Astrocyte (in vitro differentiated cells and primary cell): ENCODE results near the gene DCC. TPM values are rescaled to one million over a fixed set of nuclear protein-coding genes. Genes with fewer than 3 reads are reported as not detected.

Experiments used
- DNase-seq: peaks from one replicate; pipeline ENCODE4 v3.0.0-alpha.2; 2010; ENCODE audit warnings: low read depth
- FAIRE-seq: peaks from 2 replicates; lab custom pipeline; 2011; peaks lifted over from hg19 to GRCh38; lab: Jason Lieb, UNC
- H2AFZ ChIP-seq: 2 replicates; pipeline ENCODE4 v1.6.0; 2012; ENCODE audit warnings: low read depth, low read length, inconsistent platforms
- H3K27ac ChIP-seq: 2 replicates; pipeline ENCODE4 v1.5.1; 2011; ENCODE audit warnings: low read depth, low read length, inconsistent platforms
- H3K27me3 ChIP-seq: 2 replicates; pipeline ENCODE4 v1.6.0; 2011; ENCODE audit warnings: low read length, inconsistent platforms; ENCODE audit not compliant: insufficient read depth
- H3K36me3 ChIP-seq: 2 replicates; pipeline ENCODE4 v1.5.1; 2011; ENCODE audit warnings: low read length, inconsistent platforms; ENCODE audit not compliant: insufficient read depth
- H3K4me1 ChIP-seq: 2 replicates; pipeline ENCODE4 v1.5.1; 2011; ENCODE audit warnings: low read length, inconsistent platforms; ENCODE audit not compliant: insufficient read depth
- H3K4me2 ChIP-seq: 2 replicates; pipeline ENCODE4 v1.6.0; 2012; ENCODE audit warnings: low read length, inconsistent platforms
- H3K4me3 ChIP-seq: 2 replicates; pipeline ENCODE4 v1.5.1; 2011; ENCODE audit warnings: low read depth, mild to moderate bottlenecking, low read length, inconsistent platforms; ENCODE audit not compliant: insufficient read depth
- H3K79me2 ChIP-seq: 2 replicates; pipeline ENCODE4 v1.6.0; 2012; ENCODE audit warnings: mild to moderate bottlenecking, low read length, inconsistent platforms; ENCODE audit not compliant: insufficient read depth
- H3K9ac ChIP-seq: 2 replicates; pipeline ENCODE4 v1.6.0; 2012; ENCODE audit warnings: mild to moderate bottlenecking, low read length, inconsistent platforms
- H3K9me3 ChIP-seq: 2 replicates; pipeline ENCODE4 v1.5.1; 2012; ENCODE audit warnings: low read depth, mild to moderate bottlenecking, low read length, inconsistent platforms; ENCODE audit not compliant: insufficient read depth
- H4K20me1 ChIP-seq: 2 replicates; pipeline ENCODE4 v1.6.0; 2012; ENCODE audit warnings: low read length, inconsistent platforms; ENCODE audit not compliant: insufficient read depth
- H3K27ac Mint-ChIP-seq: one replicate; pipeline ENCODE4 v1.8.0; 2021; ENCODE audit warnings: mild to moderate bottlenecking, mixed read lengths; ENCODE audit not compliant: unreplicated experiment
- H3K27me3 Mint-ChIP-seq: one replicate; pipeline ENCODE4 v1.8.0; 2021; ENCODE audit warnings: low read depth, mixed read lengths; ENCODE audit not compliant: unreplicated experiment
- H3K36me3 Mint-ChIP-seq: one replicate; pipeline ENCODE4 v1.8.0; 2021; ENCODE audit warnings: low read depth, mixed read lengths; ENCODE audit not compliant: unreplicated experiment
- H3K4me1 Mint-ChIP-seq: one replicate; pipeline ENCODE4 v1.8.0; 2021; ENCODE audit warnings: low read depth, mixed read lengths; ENCODE audit not compliant: unreplicated experiment
- H3K4me3 Mint-ChIP-seq: one replicate; pipeline ENCODE4 v1.8.0; 2021; ENCODE audit warnings: mild to moderate bottlenecking, moderate library complexity, mixed read lengths; ENCODE audit not compliant: unreplicated experiment
- H3K9me3 Mint-ChIP-seq: one replicate; pipeline ENCODE4 v1.8.0; 2021; ENCODE audit warnings: mild to moderate bottlenecking, mixed read lengths; ENCODE audit not compliant: unreplicated experiment
- CTCF ChIP-seq: IDR thresholded peaks from 2 replicates; pipeline ENCODE4 v1.5.1; 2011; ENCODE audit warnings: low read depth, mild to moderate bottlenecking, inconsistent platforms, low read length, moderate library complexity; ENCODE audit not compliant: insufficient read depth
- EZH2 ChIP-seq: IDR thresholded peaks from 2 replicates; pipeline ENCODE4 v1.6.1; 2012; ENCODE audit warnings: mild to moderate bottlenecking, low read length, inconsistent platforms; ENCODE audit not compliant: insufficient read depth
- total RNA-seq: library from RNA; stranded (reverse); gene quantifications from 2 replicates; pipeline ENCODE4 v1.2.1, GENCODE V29; 2021

DCC gene
- total RNA-seq, 1 donor from 2014 or later: 2.6 TPM

- H4K20me1 ChIP-seq: no peaks in the 10 kb centered on the region
- no peaks in the 10 kb centered on the region for H3K4me1 Mint-ChIP-seq
- no peak overlapping the region for H2AFZ ChIP-seq
- H3K4me3 Mint-ChIP-seq: no peak overlapping the region
- TF ChIP-seq CTCF (no peak), EZH2 (no peak)
- H3K36me3 Mint-ChIP-seq: no peaks in the 10 kb centered on the region
- no peaks in the 10 kb centered on the region for H3K4me1 ChIP-seq
- H3K27ac Mint-ChIP-seq: no peak overlapping the region
- H3K9me3 ChIP-seq: no peaks in the 10 kb centered on the region
- H3K9ac ChIP-seq: no peak overlapping the region
- H3K79me2 ChIP-seq: no peaks in the 10 kb centered on the region
- H3K4me2 ChIP-seq: no peak overlapping the region
- H3K9me3 Mint-ChIP-seq: no peaks in the 10 kb centered on the region
- H3K27me3 Mint-ChIP-seq: peaks cover 3% of the 10 kb centered on the region
- no peaks in the 10 kb centered on the region for H3K27me3 ChIP-seq
- FAIRE-seq: no peak
- no peak overlapping the region for H3K27ac ChIP-seq
- DNase-seq: no peak
- H3K4me3 ChIP-seq: no peak overlapping the region
- H3K36me3 ChIP-seq: no peaks in the 10 kb centered on the region
Observed at GRCh38 chr18:52519021-52519420, 179.0 kb downstream of the DCC start.

GRCh38 chr18:52523566-52523965 lies 183.6 kb downstream of the DCC start:
- Mint-ChIP-seq H3K4me1 (no peaks in the 10 kb centered on the region), H3K9me3 (peaks cover 2% of the 10 kb centered on the region), H3K27me3 (peaks cover 3% of the 10 kb centered on the region), H3K4me3 (no peak overlapping the region), H3K36me3 (no peaks in the 10 kb centered on the region), H3K27ac (no peak overlapping the region)
- H2AFZ ChIP-seq: no peak overlapping the region
- no peaks in the 10 kb centered on the region for H3K36me3 ChIP-seq
- no peaks in the 10 kb centered on the region for H3K79me2 ChIP-seq
- H3K27me3 ChIP-seq: no peaks in the 10 kb centered on the region
- no peaks in the 10 kb centered on the region for H3K4me1 ChIP-seq
- DNase-seq (no peak), FAIRE-seq (no peak)
- no peak overlapping the region for H3K9ac ChIP-seq
- no peaks in the 10 kb centered on the region for H3K9me3 ChIP-seq
- no peak overlapping the region for H3K4me2 ChIP-seq
- TF ChIP-seq CTCF (no peak), EZH2 (no peak)
- H3K27ac ChIP-seq: no peak overlapping the region
- H3K4me3 ChIP-seq: no peak overlapping the region
- H4K20me1 ChIP-seq: no peaks in the 10 kb centered on the region

GRCh38 chr18:52531836-52532235 lies 191.8 kb downstream of the DCC start:
- no peaks in the 10 kb centered on the region for H3K36me3 Mint-ChIP-seq
- no peak for TF ChIP-seq CTCF
- no peak for TF ChIP-seq EZH2
- no peaks in the 10 kb centered on the region for H3K27me3 Mint-ChIP-seq
- H3K9ac ChIP-seq: no peak overlapping the region
- FAIRE-seq: no peak
- H3K27ac ChIP-seq: no peak overlapping the region
- no peaks in the 10 kb centered on the region for H3K9me3 ChIP-seq
- no peak overlapping the region for H2AFZ ChIP-seq
- H3K27ac Mint-ChIP-seq: no peak overlapping the region
- no peaks in the 10 kb centered on the region for H3K36me3 ChIP-seq
- no peaks in the 10 kb centered on the region for H3K79me2 ChIP-seq
- no peaks in the 10 kb centered on the region for H4K20me1 ChIP-seq
- H3K4me2 ChIP-seq: no peak overlapping the region
- H3K4me3 ChIP-seq: no peak overlapping the region
- H3K4me1 ChIP-seq: no peaks in the 10 kb centered on the region
- no peak for DNase-seq
- H3K4me1 Mint-ChIP-seq: no peaks in the 10 kb centered on the region
- H3K27me3 ChIP-seq: no peaks in the 10 kb centered on the region
- H3K9me3 Mint-ChIP-seq: no peaks in the 10 kb centered on the region
- no peak overlapping the region for H3K4me3 Mint-ChIP-seq
